Measurements from ENCODE around the gene SKOR1.

DNA sequence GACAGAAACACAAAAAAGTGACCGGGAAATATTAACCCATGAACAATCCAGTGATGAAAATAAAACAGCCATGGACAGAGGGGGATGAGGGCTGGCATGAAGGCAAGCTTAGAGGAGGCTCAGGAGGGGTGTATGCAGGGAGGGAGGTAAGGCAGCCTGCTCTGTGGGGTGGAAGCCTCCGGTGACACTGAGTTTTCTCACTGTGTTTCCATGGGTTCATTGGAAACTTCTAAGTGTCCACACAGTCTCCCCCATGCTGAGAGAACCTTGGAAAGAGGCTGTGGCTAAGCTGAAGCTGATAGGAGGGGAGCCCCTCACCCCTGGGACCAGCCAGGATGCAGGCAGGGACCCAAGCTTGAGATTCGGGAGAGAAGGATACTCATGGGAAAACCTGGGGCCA, 6.8 kb upstream of the SKOR1 start:
- TF ChIP-seq, protein P1, sequence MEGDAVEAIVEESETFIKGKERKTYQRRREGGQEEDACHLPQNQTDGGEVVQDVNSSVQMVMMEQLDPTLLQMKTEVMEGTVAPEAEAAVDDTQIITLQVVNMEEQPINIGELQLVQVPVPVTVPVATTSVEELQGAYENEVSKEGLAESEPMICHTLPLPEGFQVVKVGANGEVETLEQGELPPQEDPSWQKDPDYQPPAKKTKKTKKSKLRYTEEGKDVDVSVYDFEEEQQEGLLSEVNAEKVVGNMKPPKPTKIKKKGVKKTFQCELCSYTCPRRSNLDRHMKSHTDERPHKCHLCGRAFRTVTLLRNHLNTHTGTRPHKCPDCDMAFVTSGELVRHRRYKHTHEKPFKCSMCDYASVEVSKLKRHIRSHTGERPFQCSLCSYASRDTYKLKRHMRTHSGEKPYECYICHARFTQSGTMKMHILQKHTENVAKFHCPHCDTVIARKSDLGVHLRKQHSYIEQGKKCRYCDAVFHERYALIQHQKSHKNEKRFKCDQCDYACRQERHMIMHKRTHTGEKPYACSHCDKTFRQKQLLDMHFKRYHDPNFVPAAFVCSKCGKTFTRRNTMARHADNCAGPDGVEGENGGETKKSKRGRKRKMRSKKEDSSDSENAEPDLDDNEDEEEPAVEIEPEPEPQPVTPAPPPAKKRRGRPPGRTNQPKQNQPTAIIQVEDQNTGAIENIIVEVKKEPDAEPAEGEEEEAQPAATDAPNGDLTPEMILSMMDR (conservative IDR thresholded peaks at IDR 0.05; ENCODE audit: low read length) = no peak
- TF ChIP-seq EZH2phosphoT487 (IDR thresholded peaks at IDR 0.05; ENCODE audit: borderline replicate concordance, low read depth, low read length) = no peak

Data from OCI-LY7 (cell line).